MCF 10A (cell line): ENCODE results near the gene CDK15. TPM values are rescaled to one million over a fixed set of nuclear protein-coding genes. Genes with fewer than 3 reads are reported as not detected.

Experiments
- BruUV-seq: library from RNA; stranded (reverse); fragments of 400-500 nt; replicated peaks from 2 replicates; lab custom pipeline; 2021; lab: Mats Ljungman, UMichigan
- CTCF ChIA-PET: fragments of 300-600 bp; sonication (Branson Sonifier 250); formaldehyde crosslinking; extraction: SDS; loops from one replicate; lab custom pipeline; 2021; ENCODE audit warnings: antibody characterized with exemption, inconsistent platforms; lab: Yijun Ruan, JAX
- POLR2A ChIA-PET: fragments of 300-600, 350-650 bp; sonication (Branson Sonifier 250); formaldehyde crosslinking; extraction: SDS; loops from one replicate; lab custom pipeline; 2020; ENCODE audit warnings: antibody characterized with exemption, inconsistent platforms; lab: Yijun Ruan, JAX
- DNase-seq: peaks from one replicate; pipeline ENCODE4 v3.0.0-alpha.2; 2018; ENCODE audit not compliant: unreplicated experiment
- H3K27ac Mint-ChIP-seq: one replicate; pipeline ENCODE4 v1.8.0; 2022; ENCODE audit warnings: mild to moderate bottlenecking, low read depth, mixed read lengths; ENCODE audit not compliant: unreplicated experiment
- H3K27me3 Mint-ChIP-seq: one replicate; pipeline ENCODE4 v1.8.0; 2022; ENCODE audit warnings: mixed read lengths; ENCODE audit not compliant: insufficient read depth, unreplicated experiment
- H3K36me3 Mint-ChIP-seq: one replicate; pipeline ENCODE4 v1.8.0; 2022; ENCODE audit warnings: mild to moderate bottlenecking, moderate library complexity, mixed read lengths; ENCODE audit not compliant: insufficient read depth, unreplicated experiment
- H3K4me1 Mint-ChIP-seq: one replicate; pipeline ENCODE4 v1.8.0; 2022; ENCODE audit warnings: mixed read lengths; ENCODE audit not compliant: insufficient read depth, unreplicated experiment
- H3K4me3 Mint-ChIP-seq: one replicate; pipeline ENCODE4 v1.8.0; 2022; ENCODE audit warnings: mild to moderate bottlenecking, moderate library complexity, mixed read lengths; ENCODE audit not compliant: unreplicated experiment
- H3K9me3 Mint-ChIP-seq: one replicate; pipeline ENCODE4 v1.8.0; 2022; ENCODE audit warnings: mixed read lengths; ENCODE audit not compliant: unreplicated experiment
- intact Hi-C: fragments of 100-400 bp; cut with micrococcal nuclease; formaldehyde crosslinking; loops from 2 replicates; pipeline ENCODE4 v1.14.1; 2022
- total RNA-seq: library from RNA; stranded (reverse); gene quantifications from 2 replicates; pipeline ENCODE4 v1.2.3, GENCODE V29; 2022
- TF ChIP-seq, protein P1 (sequence below): fragments of 200-600 bp; IDR thresholded peaks from one replicate; pipeline ENCODE4 v1.8.0; 2022; ENCODE audit warnings: antibody characterized with exemption, mild to moderate bottlenecking; ENCODE audit not compliant: unreplicated experiment

Gene CDK15
- total RNA-seq, 1 experiment from 2014 or later, result not detected

DNA sequence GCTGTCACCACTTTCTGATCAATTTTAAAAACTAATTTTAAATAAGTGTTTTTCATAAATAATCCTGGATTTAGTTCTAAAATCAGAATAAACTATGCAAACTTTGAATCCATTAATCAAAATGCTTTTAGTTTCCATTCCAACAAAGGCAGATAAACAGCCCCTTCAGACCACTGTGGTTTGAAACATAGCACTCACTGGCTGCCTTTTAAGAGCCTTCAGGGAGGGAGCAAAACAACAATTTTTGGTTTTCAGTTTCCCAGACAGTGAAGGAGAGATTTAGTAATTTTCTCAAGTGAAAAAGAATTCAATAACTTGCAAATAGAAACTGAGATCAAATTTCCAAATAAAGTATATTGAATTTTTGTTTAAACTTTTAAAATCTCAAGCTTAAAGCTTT is 46.1 kb downstream of the CDK15 start:
- Mint-ChIP-seq H3K36me3 (no peaks in the 10 kb centered on the region), H3K27me3 (no peaks in the 10 kb centered on the region), H3K9me3 (no peaks in the 10 kb centered on the region), H3K27ac (no peak overlapping the region), H3K4me3 (no peak overlapping the region), H3K4me1 (peaks cover 17% of the 10 kb centered on the region)
- ChIA-PET CTCF (interaction anchor here (4.2 kb wide), 1 partner anchor 326 kb away, joined by 37 read pairs; no protein-coding TSS in a partner anchor), POLR2A (no interaction called here)
- intact Hi-C loops, result no loop called here
- DNase-seq, result no peak
- TF ChIP-seq, protein P1, sequence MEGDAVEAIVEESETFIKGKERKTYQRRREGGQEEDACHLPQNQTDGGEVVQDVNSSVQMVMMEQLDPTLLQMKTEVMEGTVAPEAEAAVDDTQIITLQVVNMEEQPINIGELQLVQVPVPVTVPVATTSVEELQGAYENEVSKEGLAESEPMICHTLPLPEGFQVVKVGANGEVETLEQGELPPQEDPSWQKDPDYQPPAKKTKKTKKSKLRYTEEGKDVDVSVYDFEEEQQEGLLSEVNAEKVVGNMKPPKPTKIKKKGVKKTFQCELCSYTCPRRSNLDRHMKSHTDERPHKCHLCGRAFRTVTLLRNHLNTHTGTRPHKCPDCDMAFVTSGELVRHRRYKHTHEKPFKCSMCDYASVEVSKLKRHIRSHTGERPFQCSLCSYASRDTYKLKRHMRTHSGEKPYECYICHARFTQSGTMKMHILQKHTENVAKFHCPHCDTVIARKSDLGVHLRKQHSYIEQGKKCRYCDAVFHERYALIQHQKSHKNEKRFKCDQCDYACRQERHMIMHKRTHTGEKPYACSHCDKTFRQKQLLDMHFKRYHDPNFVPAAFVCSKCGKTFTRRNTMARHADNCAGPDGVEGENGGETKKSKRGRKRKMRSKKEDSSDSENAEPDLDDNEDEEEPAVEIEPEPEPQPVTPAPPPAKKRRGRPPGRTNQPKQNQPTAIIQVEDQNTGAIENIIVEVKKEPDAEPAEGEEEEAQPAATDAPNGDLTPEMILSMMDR, result no peak
- BruUV-seq, result no TSS peak

DNA sequence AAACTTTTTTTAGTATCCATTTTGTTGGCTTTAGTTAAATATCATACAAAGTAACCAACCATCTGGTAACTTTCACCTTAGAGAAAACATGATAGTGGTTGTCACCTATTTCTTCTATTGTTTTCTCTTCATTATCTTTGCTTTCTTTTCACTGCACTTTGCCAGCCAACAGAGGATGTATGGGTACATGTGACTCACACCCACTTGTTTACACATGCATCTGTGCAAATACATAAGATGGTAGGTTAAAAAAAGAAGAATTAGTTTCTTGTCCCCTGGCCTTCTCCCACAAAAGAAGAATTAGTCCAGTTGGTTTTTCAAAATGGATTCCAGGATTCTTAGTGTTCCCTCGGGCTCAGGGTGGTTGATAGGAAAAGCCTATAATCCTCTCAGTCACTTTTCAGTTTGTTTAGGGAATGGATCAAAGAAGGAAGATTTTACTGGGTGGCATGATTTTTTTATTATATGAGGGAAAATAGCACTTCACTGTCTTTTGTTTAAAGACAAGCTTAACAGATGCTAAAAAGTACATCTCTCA is 46.6 kb downstream of the CDK15 start:
- intact Hi-C loops, result no loop called here
- TF ChIP-seq, protein P1, result no peak
- ChIA-PET POLR2A (interaction anchor here (0.7 kb wide), 1 partner anchor 625 kb away, joined by 3 read pairs; no protein-coding TSS in a partner anchor), CTCF (interaction anchor here (4.2 kb wide), 1 partner anchor 326 kb away, joined by 37 read pairs; no protein-coding TSS in a partner anchor)
- BruUV-seq, result no TSS peak
- no peaks in the 10 kb centered on the region for H3K36me3 Mint-ChIP-seq
- H3K27ac Mint-ChIP-seq, result no peak overlapping the region
- no peak overlapping the region for H3K4me3 Mint-ChIP-seq
- H3K27me3 Mint-ChIP-seq, result no peaks in the 10 kb centered on the region
- peak; percentile 39 for DNase-seq
- peaks cover 17% of the 10 kb centered on the region for H3K4me1 Mint-ChIP-seq
- H3K9me3 Mint-ChIP-seq, result no peaks in the 10 kb centered on the region

DNA sequence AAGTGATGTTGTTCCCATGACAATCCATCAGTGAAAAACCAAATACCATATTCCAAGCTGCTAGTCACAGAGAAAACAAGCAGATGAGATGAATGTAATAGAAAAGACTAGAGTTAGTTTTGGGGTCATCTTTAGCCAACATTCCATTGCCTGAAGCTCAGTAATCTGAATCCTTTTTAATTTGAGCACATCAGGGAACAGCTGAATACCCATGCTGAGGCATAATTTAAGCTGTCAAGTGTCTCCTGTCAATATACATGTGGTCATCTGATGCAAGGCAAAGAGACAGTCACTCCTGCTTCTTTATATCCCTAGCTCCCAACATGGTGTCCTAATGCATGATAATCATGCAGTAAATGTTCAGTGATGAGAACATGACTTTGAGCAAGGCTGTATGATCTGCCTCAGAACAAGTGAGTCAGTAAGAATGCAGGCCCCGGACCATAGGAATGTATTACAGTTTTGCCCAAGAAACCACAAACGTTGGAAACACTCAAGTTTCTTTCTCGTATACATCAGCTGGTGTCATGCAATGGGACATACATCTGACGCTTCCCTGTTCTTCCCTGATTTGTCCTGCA is 48.0 kb downstream of the CDK15 start:
- no peak overlapping the region for H3K4me3 Mint-ChIP-seq
- peak; percentile 78 for DNase-seq
- H3K36me3 Mint-ChIP-seq, result no peaks in the 10 kb centered on the region
- no peaks in the 10 kb centered on the region for H3K9me3 Mint-ChIP-seq
- ChIA-PET POLR2A (no interaction called here), CTCF (interaction anchor here (0.6 to 4.2 kb wide), 10 partner anchors 12 to 374 kb away, joined by 3 to 37 read pairs (median 4); no protein-coding TSS in a partner anchor)
- BruUV-seq, result no TSS peak
- peak overlapping the region; percentile 49 for H3K27ac Mint-ChIP-seq
- no peaks in the 10 kb centered on the region for H3K27me3 Mint-ChIP-seq
- TF ChIP-seq, protein P1, result no peak
- intact Hi-C loops, result no loop called here
- H3K4me1 Mint-ChIP-seq, result peaks cover 17% of the 10 kb centered on the region

DNA sequence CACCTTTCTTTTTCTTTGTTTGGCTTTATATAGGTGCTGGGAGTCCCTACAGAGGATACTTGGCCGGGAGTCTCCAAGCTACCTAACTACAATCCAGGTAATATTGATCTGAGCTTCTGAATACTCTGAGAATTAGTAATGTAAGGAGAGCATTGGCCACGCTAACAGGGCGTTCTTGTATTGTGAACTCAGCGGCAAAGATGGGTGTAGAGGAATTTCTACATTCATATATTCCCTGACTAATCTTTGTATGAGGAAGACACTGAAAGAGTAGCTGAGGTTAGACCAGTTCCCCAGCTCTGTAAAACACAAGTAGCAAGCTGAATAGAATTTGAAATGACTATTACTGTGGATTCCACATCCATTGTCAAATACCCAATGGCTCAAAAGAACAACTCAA is 48.5 kb downstream of the CDK15 start:
- no peak overlapping the region for H3K4me3 Mint-ChIP-seq
- TSS peak; percentile 19 for BruUV-seq
- intact Hi-C loops, result no loop called here
- peak overlapping the region; percentile 19 for H3K27ac Mint-ChIP-seq
- ChIA-PET POLR2A (no interaction called here), CTCF (interaction anchor here (0.5 to 4.2 kb wide), 8 partner anchors 14 to 324 kb away, joined by 3 to 37 read pairs (median 4); no protein-coding TSS in a partner anchor)
- TF ChIP-seq, protein P1, result no peak
- DNase-seq, result no peak
- H3K4me1 Mint-ChIP-seq, result peaks cover 17% of the 10 kb centered on the region
- H3K36me3 Mint-ChIP-seq, result no peaks in the 10 kb centered on the region
- H3K27me3 Mint-ChIP-seq, result no peaks in the 10 kb centered on the region
- H3K9me3 Mint-ChIP-seq, result no peaks in the 10 kb centered on the region
